ENCODE data around the gene RAB11B.

GRCh38 chr19:8393192-8393870, 3.2 kb downstream of the RAB11B start:
- no peak for TF ChIP-seq POLR2A (IDR thresholded peaks at IDR 0.05)
- no peak for TF ChIP-seq EP300 (IDR thresholded peaks at IDR 0.05)
- TF ChIP-seq, protein P1, sequence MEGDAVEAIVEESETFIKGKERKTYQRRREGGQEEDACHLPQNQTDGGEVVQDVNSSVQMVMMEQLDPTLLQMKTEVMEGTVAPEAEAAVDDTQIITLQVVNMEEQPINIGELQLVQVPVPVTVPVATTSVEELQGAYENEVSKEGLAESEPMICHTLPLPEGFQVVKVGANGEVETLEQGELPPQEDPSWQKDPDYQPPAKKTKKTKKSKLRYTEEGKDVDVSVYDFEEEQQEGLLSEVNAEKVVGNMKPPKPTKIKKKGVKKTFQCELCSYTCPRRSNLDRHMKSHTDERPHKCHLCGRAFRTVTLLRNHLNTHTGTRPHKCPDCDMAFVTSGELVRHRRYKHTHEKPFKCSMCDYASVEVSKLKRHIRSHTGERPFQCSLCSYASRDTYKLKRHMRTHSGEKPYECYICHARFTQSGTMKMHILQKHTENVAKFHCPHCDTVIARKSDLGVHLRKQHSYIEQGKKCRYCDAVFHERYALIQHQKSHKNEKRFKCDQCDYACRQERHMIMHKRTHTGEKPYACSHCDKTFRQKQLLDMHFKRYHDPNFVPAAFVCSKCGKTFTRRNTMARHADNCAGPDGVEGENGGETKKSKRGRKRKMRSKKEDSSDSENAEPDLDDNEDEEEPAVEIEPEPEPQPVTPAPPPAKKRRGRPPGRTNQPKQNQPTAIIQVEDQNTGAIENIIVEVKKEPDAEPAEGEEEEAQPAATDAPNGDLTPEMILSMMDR (IDR thresholded peaks at IDR 0.05), result no peak
- TF ChIP-seq POLR2AphosphoS5 (IDR thresholded peaks at IDR 0.05), result no peak

Measured in gastroesophageal sphincter (tissue), 3 donors.